PC-3 (cell line): ENCODE measurements around the gene TMEM184C.

Experiments used
- EZH2 ChIP-seq: fragments of 300-600 bp; sonication (generic); IDR thresholded peaks from one replicate; pipeline ENCODE4 v1.6.1; 2017; ENCODE audit warnings: antibody characterized with exemption, mild to moderate bottlenecking, low read length; ENCODE audit not compliant: unreplicated experiment
- TF ChIP-seq, protein P1 (sequence below): fragments of 300-600 bp; sonication (generic); conservative IDR thresholded peaks from 2 replicates; pipeline ENCODE4 v1.5.1; 2017; ENCODE audit warnings: antibody characterized with exemption, low read depth, mild to moderate bottlenecking, low read length

GRCh38 chr4:147691820-147692219, 74.6 kb downstream of the TMEM184C start:
- TF ChIP-seq, protein P1, sequence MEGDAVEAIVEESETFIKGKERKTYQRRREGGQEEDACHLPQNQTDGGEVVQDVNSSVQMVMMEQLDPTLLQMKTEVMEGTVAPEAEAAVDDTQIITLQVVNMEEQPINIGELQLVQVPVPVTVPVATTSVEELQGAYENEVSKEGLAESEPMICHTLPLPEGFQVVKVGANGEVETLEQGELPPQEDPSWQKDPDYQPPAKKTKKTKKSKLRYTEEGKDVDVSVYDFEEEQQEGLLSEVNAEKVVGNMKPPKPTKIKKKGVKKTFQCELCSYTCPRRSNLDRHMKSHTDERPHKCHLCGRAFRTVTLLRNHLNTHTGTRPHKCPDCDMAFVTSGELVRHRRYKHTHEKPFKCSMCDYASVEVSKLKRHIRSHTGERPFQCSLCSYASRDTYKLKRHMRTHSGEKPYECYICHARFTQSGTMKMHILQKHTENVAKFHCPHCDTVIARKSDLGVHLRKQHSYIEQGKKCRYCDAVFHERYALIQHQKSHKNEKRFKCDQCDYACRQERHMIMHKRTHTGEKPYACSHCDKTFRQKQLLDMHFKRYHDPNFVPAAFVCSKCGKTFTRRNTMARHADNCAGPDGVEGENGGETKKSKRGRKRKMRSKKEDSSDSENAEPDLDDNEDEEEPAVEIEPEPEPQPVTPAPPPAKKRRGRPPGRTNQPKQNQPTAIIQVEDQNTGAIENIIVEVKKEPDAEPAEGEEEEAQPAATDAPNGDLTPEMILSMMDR: no peak
- no peak for TF ChIP-seq EZH2
